Measurements from ENCODE around the gene RBBP4. TPM values are rescaled to one million over a fixed set of nuclear protein-coding genes. Genes with fewer than 3 reads are reported as not detected.
A peak's percentile ranks its signal among the peaks of the same experiment; 100 is the strongest.
"Not testable (repeated sequence)": the region's sequence is repeated elsewhere in the genome, so short reads cannot be mapped to it uniquely, and the experiment has no call there.

The RBBP4 gene
- total RNA-seq, 5 donors from 2014 or later (not counting 1 experiment from before 2014, with no cell fraction given), result 150 to 162 (median 158) TPM

DNA sequence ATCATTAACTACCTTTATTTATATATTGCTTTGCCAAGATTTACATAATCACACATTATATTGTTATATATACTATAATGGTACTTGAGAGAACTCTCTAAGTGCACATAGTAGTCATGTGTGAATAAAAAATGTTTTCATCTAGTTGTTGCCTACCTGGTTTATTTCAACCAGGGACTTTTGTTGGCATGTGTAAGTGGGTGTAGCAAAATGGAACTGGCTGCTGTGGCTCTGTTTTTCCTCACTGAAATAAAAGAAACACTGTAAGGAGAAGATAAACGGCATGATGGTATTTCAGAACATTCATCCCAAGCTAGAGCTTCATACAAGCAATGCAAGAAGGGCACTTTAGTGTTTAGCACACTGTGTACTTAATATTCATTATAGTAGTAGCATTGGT, 14.9 kb downstream of the RBBP4 start:
- no peaks in the 10 kb centered on the region for H3K27me3 ChIP-seq (replicated peaks in 1 of 2; ENCODE audit: control insufficient read depth in 2 of 2, extremely low read depth in 1 of 2, insufficient read depth in 2 of 2, low read length in 1 of 2)
- H3K9me3 Mint-ChIP-seq, result no peaks in the 10 kb centered on the region
- no peaks in the 10 kb centered on the region for H3K4me1 ChIP-seq (ENCODE audit: control insufficient read depth in 1 of 2, extremely low read depth in 1 of 2, insufficient read depth in 2 of 2, low read length in 2 of 2)
- H3K36me3 ChIP-seq (ENCODE audit: control insufficient read depth in 2 of 2, extremely low read depth in 1 of 2, insufficient read depth in 1 of 2, low read length in 1 of 2), result peaks cover 0 to 78% of the 10 kb centered on the region in 2 donors
- H3K27ac ChIP-seq (ENCODE audit: low read length), result no peak overlapping the region
- no peak overlapping the region for H3K4me3 Mint-ChIP-seq
- ATAC-seq (replicated peaks in 1 of 4) (no peak), DNase-seq (no peak)
- H3K9me3 ChIP-seq, result no peaks in the 10 kb centered on the region
- no CpG with 5 or more reads among the region's 1 CpG for WGBS (ENCODE audit: insufficient coverage)
- H3K4me1 Mint-ChIP-seq, result peaks cover 7 to 14% (median 8%) of the 10 kb centered on the region in 3 donors
- ChIA-PET CTCF (no interaction called here), POLR2A (no interaction called here)
- no peak overlapping the region for H3K27ac Mint-ChIP-seq
- no peak overlapping the region for H3K4me3 ChIP-seq (ENCODE audit: control insufficient read depth in 1 of 2, extremely low read depth in 1 of 2, low read length in 1 of 2)
- no peaks in the 10 kb centered on the region for H3K27me3 Mint-ChIP-seq
- H3K36me3 Mint-ChIP-seq, result peaks cover 44% of the 10 kb centered on the region

DNA sequence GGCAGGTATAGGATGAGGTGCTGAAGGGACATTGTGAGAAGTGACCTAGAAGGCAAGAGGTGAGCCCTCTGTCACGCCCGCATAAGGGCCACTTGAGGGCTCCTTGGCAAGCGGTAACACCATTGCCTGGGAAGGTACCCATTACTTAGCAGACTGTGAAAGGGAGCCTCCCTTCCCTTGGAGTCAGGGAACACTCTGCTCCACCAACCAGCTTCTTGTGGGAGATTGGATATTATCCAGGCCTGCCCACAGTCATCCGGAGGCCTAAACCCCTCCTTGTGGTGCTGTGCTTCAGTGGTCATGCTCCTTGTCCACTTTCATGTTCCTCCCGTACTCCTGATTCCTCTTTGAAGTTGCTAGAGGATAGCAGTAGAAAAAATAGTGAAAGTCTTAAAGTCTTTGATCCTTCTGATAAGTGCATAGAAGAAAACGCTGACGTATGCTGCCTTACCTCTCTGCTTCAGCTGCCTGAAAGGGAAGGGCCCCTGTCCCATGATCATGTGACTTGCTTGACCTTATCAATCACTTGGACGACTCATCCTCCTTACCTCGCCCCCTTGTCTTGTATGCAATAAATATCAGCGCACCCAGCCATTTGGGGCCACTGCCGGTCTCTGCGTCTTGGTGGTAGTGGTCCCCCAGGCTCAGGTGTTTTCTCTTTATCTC, 16.0 kb downstream of the RBBP4 start:
- H3K9me3 Mint-ChIP-seq, result no peaks in the 10 kb centered on the region
- Histone ChIP-seq H3K4me1 (ENCODE audit: control insufficient read depth in 1 of 2, extremely low read depth in 1 of 2, insufficient read depth in 2 of 2, low read length in 2 of 2) (no peaks in the 10 kb centered on the region), H3K27me3 (replicated peaks in 1 of 2; ENCODE audit: control insufficient read depth in 2 of 2, extremely low read depth in 1 of 2, insufficient read depth in 2 of 2, low read length in 1 of 2) (no peaks in the 10 kb centered on the region), H3K27ac (ENCODE audit: low read length) (no peak overlapping the region), H3K36me3 (ENCODE audit: control insufficient read depth in 2 of 2, extremely low read depth in 1 of 2, insufficient read depth in 1 of 2, low read length in 1 of 2) (peaks cover 2 to 80% of the 10 kb centered on the region in 2 donors), H3K4me3 (ENCODE audit: control insufficient read depth in 1 of 2, extremely low read depth in 1 of 2, low read length in 1 of 2) (no peak overlapping the region), H3K9me3 (no peaks in the 10 kb centered on the region)
- DNase-seq (no peak), ATAC-seq (replicated peaks in 1 of 4) (no peak)
- H3K36me3 Mint-ChIP-seq, result peaks cover 42% of the 10 kb centered on the region
- ChIA-PET POLR2A (no interaction called here), CTCF (no interaction called here)
- H3K4me1 Mint-ChIP-seq, result peaks cover 7 to 9% (median 8%) of the 10 kb centered on the region in 3 donors
- no peaks in the 10 kb centered on the region for H3K27me3 Mint-ChIP-seq
- no peak overlapping the region for H3K4me3 Mint-ChIP-seq
- no peak overlapping the region for H3K27ac Mint-ChIP-seq
- WGBS (ENCODE audit: insufficient coverage), result 89% methylated on average over 5 of the region's 12 CpGs

DNA sequence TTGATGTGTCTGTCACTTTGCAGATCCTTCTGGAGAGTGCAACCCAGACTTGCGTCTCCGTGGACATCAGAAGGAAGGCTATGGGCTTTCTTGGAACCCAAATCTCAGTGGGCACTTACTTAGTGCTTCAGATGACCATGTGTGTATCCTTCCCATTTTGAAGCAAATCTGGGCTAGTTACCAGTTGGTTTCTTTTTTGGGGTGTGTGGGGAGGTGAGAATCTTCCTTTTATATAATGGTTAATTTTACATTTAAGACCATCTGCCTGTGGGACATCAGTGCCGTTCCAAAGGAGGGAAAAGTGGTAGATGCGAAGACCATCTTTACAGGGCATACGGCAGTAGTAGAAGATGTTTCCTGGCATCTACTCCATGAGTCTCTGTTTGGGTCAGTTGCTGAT, 17.7 kb downstream of the RBBP4 start:
- H3K4me1 ChIP-seq (ENCODE audit: control insufficient read depth in 1 of 2, extremely low read depth in 1 of 2, insufficient read depth in 2 of 2, low read length in 2 of 2); DNase-seq; H3K27me3 ChIP-seq (replicated peaks in 1 of 2; ENCODE audit: control insufficient read depth in 2 of 2, extremely low read depth in 1 of 2, insufficient read depth in 2 of 2, low read length in 1 of 2); H3K4me3 ChIP-seq (ENCODE audit: control insufficient read depth in 1 of 2, extremely low read depth in 1 of 2, low read length in 1 of 2); H3K4me1 Mint-ChIP-seq; H3K27ac ChIP-seq (ENCODE audit: low read length); H3K27ac Mint-ChIP-seq; POLR2A ChIA-PET; H3K9me3 ChIP-seq; ATAC-seq (replicated peaks in 1 of 4); CTCF ChIA-PET; H3K27me3 Mint-ChIP-seq; H3K4me3 Mint-ChIP-seq; H3K9me3 Mint-ChIP-seq: not testable (repeated sequence)
- 100% methylated on average over 4 of the region's 5 CpGs for WGBS (ENCODE audit: insufficient coverage)
- peaks cover 55% of the 10 kb centered on the region for H3K36me3 Mint-ChIP-seq
- peaks cover 2 to 86% of the 10 kb centered on the region in 2 donors for H3K36me3 ChIP-seq (ENCODE audit: control insufficient read depth in 2 of 2, extremely low read depth in 1 of 2, insufficient read depth in 1 of 2, low read length in 1 of 2)

DNA sequence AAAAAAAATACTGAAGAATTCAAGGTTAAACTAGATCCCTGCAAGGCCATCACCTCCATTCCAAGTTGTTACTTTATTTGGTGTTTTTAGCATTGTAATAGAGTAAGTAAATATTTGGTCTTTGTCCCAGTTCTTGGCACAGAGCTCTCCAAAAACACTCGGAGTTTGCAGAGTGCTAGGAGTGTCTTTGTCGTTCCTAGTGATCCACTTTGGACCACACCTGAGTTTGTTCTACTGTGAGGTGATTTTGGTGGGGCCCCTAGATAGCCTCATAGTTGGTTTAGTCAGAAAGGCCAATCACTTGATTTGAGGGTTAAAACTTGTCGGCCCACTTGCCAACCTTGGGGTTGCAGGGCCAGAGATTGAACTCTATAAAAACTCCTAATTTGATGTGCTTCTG, 25.9 kb downstream of the RBBP4 start:
- ATAC-seq (replicated peaks in 1 of 4) (no peak), DNase-seq (no peak)
- Mint-ChIP-seq H3K27me3 (no peaks in the 10 kb centered on the region), H3K36me3 (peaks cover 55% of the 10 kb centered on the region), H3K9me3 (no peaks in the 10 kb centered on the region), H3K4me3 (no peak overlapping the region), H3K27ac (no peak overlapping the region), H3K4me1 (no peaks in the 10 kb centered on the region)
- Histone ChIP-seq H3K36me3 (ENCODE audit: control insufficient read depth in 2 of 2, extremely low read depth in 1 of 2, insufficient read depth in 1 of 2, low read length in 1 of 2) (peaks cover 10 to 81% of the 10 kb centered on the region in 2 donors), H3K27me3 (replicated peaks in 1 of 2; ENCODE audit: control insufficient read depth in 2 of 2, extremely low read depth in 1 of 2, insufficient read depth in 2 of 2, low read length in 1 of 2) (no peaks in the 10 kb centered on the region), H3K27ac (ENCODE audit: low read length) (no peak overlapping the region), H3K4me1 (ENCODE audit: control insufficient read depth in 1 of 2, extremely low read depth in 1 of 2, insufficient read depth in 2 of 2, low read length in 2 of 2) (no peaks in the 10 kb centered on the region), H3K4me3 (ENCODE audit: control insufficient read depth in 1 of 2, extremely low read depth in 1 of 2, low read length in 1 of 2) (no peak overlapping the region), H3K9me3 (no peaks in the 10 kb centered on the region)
- CTCF ChIA-PET, result interaction anchor here (0.7 kb wide), 3 partner anchors 52 to 666 kb away, joined by 3 to 4 read pairs (median 3); no protein-coding TSS in a partner anchor
- POLR2A ChIA-PET, result interaction anchor here in 1 of 2 donors (0.7 kb wide), 1 partner anchor 112 kb away, joined by 3 read pairs; no protein-coding TSS in a partner anchor
- WGBS (ENCODE audit: insufficient coverage), result no CpG with 5 or more reads among the region's 3 CpGs

DNA sequence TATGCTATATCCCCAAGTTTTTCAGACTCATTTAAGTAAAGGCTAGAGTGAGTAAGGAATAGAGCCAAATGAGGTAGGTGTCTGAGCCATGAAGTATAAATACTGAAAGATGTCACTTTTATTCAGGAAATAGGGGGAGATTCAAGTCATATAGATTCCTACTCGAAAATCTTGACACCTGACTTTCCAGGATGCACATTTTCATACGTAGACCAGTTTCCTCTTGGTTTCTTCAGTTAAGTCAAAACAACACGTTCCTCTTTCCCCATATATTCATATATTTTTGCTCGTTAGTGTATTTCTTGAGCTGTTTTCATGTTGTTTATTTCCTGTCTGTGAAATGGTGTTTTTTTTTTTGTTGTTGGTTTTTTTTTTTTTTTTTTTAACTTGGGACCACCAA, 29.0 kb downstream of the RBBP4 start:
- WGBS (ENCODE audit: insufficient coverage), result no CpG with 5 or more reads among the region's 4 CpGs
- not testable (repeated sequence) for H3K4me1 Mint-ChIP-seq; H3K27me3 ChIP-seq (replicated peaks in 1 of 2; ENCODE audit: control insufficient read depth in 2 of 2, extremely low read depth in 1 of 2, insufficient read depth in 2 of 2, low read length in 1 of 2); H3K9me3 Mint-ChIP-seq; H3K27ac ChIP-seq (ENCODE audit: low read length); ATAC-seq (replicated peaks in 1 of 4); H3K4me3 ChIP-seq (ENCODE audit: control insufficient read depth in 1 of 2, extremely low read depth in 1 of 2, low read length in 1 of 2); H3K9me3 ChIP-seq; H3K27me3 Mint-ChIP-seq; H3K4me1 ChIP-seq (ENCODE audit: control insufficient read depth in 1 of 2, extremely low read depth in 1 of 2, insufficient read depth in 2 of 2, low read length in 2 of 2); H3K4me3 Mint-ChIP-seq; DNase-seq
- POLR2A ChIA-PET, result interaction anchor here in 1 of 2 donors (0.8 kb wide), 1 partner anchor 438 kb away, joined by 3 read pairs; no protein-coding TSS in a partner anchor
- H3K36me3 ChIP-seq (ENCODE audit: control insufficient read depth in 2 of 2, extremely low read depth in 1 of 2, insufficient read depth in 1 of 2, low read length in 1 of 2), result peaks cover 10 to 72% of the 10 kb centered on the region in 2 donors
- Mint-ChIP-seq H3K36me3 (peaks cover 46% of the 10 kb centered on the region), H3K27ac (peak overlapping the region; percentile 22 to 67)
- CTCF ChIA-PET, result interaction anchor here in 1 of 2 donors (0.6 kb wide), 1 partner anchor 86 kb away, joined by 4 read pairs; no protein-coding TSS in a partner anchor

DNA sequence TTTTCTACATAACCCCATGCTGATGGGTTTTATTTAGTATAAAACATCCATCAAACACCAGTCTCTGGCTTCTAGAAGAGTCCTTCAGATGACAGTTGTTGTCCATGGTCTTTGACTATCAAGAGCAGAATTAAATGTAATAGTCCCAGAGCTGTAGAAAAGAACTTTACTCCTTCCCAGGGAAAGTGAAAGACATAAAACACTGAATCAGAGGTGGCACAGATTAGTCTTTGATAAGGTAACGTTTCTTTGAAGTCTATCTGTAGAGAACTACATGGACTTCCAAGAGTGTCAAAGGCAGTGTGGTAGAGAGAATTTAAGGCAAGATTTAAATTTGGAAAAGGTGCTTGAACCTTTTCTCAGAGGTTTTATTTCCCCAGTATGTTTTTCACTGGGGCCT, 29.6 kb downstream of the RBBP4 start:
- Histone ChIP-seq H3K27me3 (replicated peaks in 1 of 2; ENCODE audit: control insufficient read depth in 2 of 2, extremely low read depth in 1 of 2, insufficient read depth in 2 of 2, low read length in 1 of 2) (no peaks in the 10 kb centered on the region), H3K4me1 (ENCODE audit: control insufficient read depth in 1 of 2, extremely low read depth in 1 of 2, insufficient read depth in 2 of 2, low read length in 2 of 2) (no peaks in the 10 kb centered on the region), H3K9me3 (no peaks in the 10 kb centered on the region), H3K4me3 (ENCODE audit: control insufficient read depth in 1 of 2, extremely low read depth in 1 of 2, low read length in 1 of 2) (no peak overlapping the region), H3K27ac (ENCODE audit: low read length) (no peak overlapping the region), H3K36me3 (ENCODE audit: control insufficient read depth in 2 of 2, extremely low read depth in 1 of 2, insufficient read depth in 1 of 2, low read length in 1 of 2) (peaks cover 14 to 73% of the 10 kb centered on the region in 2 donors)
- Mint-ChIP-seq H3K27ac (no peak overlapping the region), H3K4me3 (no peak overlapping the region), H3K27me3 (no peaks in the 10 kb centered on the region), H3K9me3 (no peaks in the 10 kb centered on the region), H3K36me3 (peaks cover 43% of the 10 kb centered on the region), H3K4me1 (no peaks in the 10 kb centered on the region)
- POLR2A ChIA-PET, result no interaction called here
- CTCF ChIA-PET, result no interaction called here
- ATAC-seq (replicated peaks in 1 of 4) (no peak), DNase-seq (no peak)
- 83% methylated on average over 1 of the region's 1 CpG for WGBS (ENCODE audit: insufficient coverage)
